Hepatocyte (in vitro differentiated cells): ENCODE results near the gene CUTA. TPM values are rescaled to one million over a fixed set of nuclear protein-coding genes. Genes with fewer than 3 reads are reported as not detected.

Experiments
- DNase-seq: peaks from one replicate; pipeline ENCODE4 v3.0.0-alpha.2; 2016; ENCODE audit warnings: low spot score
- H2AFZ ChIP-seq: fragments of 200-600 bp; sonication (generic); 2 replicates; pipeline ENCODE4 v1.6.0; 2016; ENCODE audit warnings: antibody characterized with exemption, mild to moderate bottlenecking
- H3K27ac ChIP-seq: fragments of 200-600 bp; sonication (generic); 2 replicates; pipeline ENCODE4 v1.5.1; 2016; ENCODE audit warnings: mild to moderate bottlenecking
- H3K27me3 ChIP-seq: fragments of 200-600 bp; sonication (generic); 2 replicates; pipeline ENCODE4 v1.6.1; 2016
- H3K36me3 ChIP-seq: fragments of 200-600 bp; sonication (generic); replicated peaks from 2 replicates; pipeline ENCODE4 v1.5.1; 2016; ENCODE audit warnings: low read depth; ENCODE audit not compliant: insufficient read depth
- H3K4me1 ChIP-seq: fragments of 200-600 bp; sonication (generic); 2 replicates; pipeline ENCODE4 v1.5.1; 2016; ENCODE audit warnings: mild to moderate bottlenecking, moderate library complexity; ENCODE audit not compliant: insufficient read depth
- H3K4me2 ChIP-seq: fragments of 200-600 bp; sonication (generic); 2 replicates; pipeline ENCODE4 v1.6.0; 2016
- H3K4me3 ChIP-seq: fragments of 200-600 bp; sonication (generic); 2 replicates; pipeline ENCODE4 v1.5.1; 2016; ENCODE audit warnings: mild to moderate bottlenecking
- H3K79me2 ChIP-seq: fragments of 200-600 bp; sonication (generic); 2 replicates; pipeline ENCODE4 v1.6.0; 2017; ENCODE audit warnings: mild to moderate bottlenecking
- H3K9me2 ChIP-seq: fragments of 200-600 bp; sonication (generic); replicated peaks from 2 replicates; pipeline ENCODE4 v1.6.0; 2017; ENCODE audit warnings: mild to moderate bottlenecking; ENCODE audit not compliant: insufficient read depth
- H3K9me3 ChIP-seq: fragments of 200-600 bp; sonication (generic); 2 replicates; pipeline ENCODE4 v1.5.1; 2016; ENCODE audit warnings: low read depth, mild to moderate bottlenecking
- H4K20me1 ChIP-seq: fragments of 200-600 bp; sonication (generic); 2 replicates; pipeline ENCODE4 v1.6.0; 2016; ENCODE audit warnings: mild to moderate bottlenecking; ENCODE audit not compliant: insufficient read depth, poor library complexity, severe bottlenecking
- EZH2 ChIP-seq: fragments of 200-600 bp; sonication (generic); IDR thresholded peaks from 2 replicates; pipeline ENCODE4 v1.6.1; 2016; ENCODE audit warnings: antibody characterized with exemption, mild to moderate bottlenecking, borderline replicate concordance
- EZH2phosphoT487 ChIP-seq: fragments of 200-600 bp; sonication (generic); IDR thresholded peaks from one replicate; pipeline ENCODE4 v1.6.1; 2018; ENCODE audit warnings: antibody characterized with exemption, mild to moderate bottlenecking, low read depth, moderate library complexity; ENCODE audit not compliant: unreplicated experiment, severe bottlenecking
- WGBS: methylation state at CpG from one replicate; pipeline ENCODE4 v1.1.6; 2016; ENCODE audit warnings: low lambda C conversion rate; ENCODE audit errors: missing lambda C conversion rate; 5-methylcytosine and 5-hydroxymethylcytosine counted together
- polyA plus RNA-seq: library from polyadenylated mRNA; unstranded; fragments of >200 nt; fragmentation: Nextera tagmentation; extraction: Ambion mirVana; gene quantifications from 2 replicates; pipeline ENCODE4 v1.2.1, GENCODE V29; 2016
- total RNA-seq: library from RNA; depleted of rRNA; stranded (reverse); fragments of >200 nt; gene quantifications from 2 replicates; pipeline ENCODE4 v1.2.3, GENCODE V29; 2014
- TF ChIP-seq, protein P1 (sequence below): fragments of 200-600 bp; sonication (generic); IDR thresholded peaks from 2 replicates; pipeline ENCODE4 v1.5.1; 2016; ENCODE audit warnings: antibody characterized with exemption, mild to moderate bottlenecking; ENCODE audit not compliant: poor library complexity

The CUTA gene
- total and polyA plus RNA-seq, 2 experiments from 2014 or later = 121 to 349 TPM

DNA sequence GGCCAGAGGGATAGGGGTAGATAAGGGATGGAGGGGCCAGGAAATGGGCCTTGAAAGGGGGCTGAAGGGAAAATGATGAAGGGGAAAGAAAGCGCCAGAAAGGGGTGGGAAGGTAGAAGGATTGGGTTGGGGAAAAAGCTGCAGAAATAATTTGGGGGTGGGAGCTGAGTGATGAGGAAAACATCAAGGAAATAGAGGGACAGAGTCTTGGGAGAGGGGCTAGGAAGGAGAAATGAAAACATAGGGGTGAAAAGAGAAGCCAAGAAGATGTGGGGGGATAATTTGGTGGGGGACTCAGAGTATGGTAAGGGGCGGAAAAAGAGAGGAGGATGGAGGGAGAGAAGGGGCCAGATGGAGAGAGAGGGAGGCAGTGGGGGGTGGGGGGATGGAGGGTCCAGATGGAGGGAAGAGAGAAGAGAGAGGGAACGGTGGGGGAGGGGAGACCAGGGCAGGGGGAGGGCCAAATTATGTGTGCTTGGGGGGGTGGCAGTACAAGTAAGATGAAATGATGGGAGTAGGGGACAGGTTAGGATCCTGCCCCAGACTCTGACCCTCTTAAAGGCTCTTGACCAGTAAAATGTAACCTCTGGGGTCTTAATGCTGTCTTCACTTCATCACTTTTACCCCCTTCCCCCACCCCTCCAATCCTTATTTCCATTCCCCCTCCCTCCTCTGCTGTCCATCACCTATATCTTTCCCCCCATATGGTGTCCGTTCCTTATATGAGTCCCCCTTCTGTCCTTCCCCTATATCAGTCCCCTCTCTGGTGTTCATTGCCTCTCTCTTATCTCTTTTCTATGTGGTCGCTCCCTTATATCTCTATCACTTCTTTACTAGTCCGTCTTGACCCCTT, 2.8 kb upstream of the CUTA start:
- Histone ChIP-seq H3K4me2 (peak overlapping the region; percentile 75), H3K9me3 (no peaks in the 10 kb centered on the region), H3K36me3 (no peaks in the 10 kb centered on the region), H3K4me3 (peak overlapping the region; percentile 17), H3K27ac (peak overlapping the region; percentile 96), H3K79me2 (peaks cover 44% of the 10 kb centered on the region), H4K20me1 (peaks cover 3% of the 10 kb centered on the region), H3K4me1 (peaks cover 35% of the 10 kb centered on the region), H3K27me3 (no peaks in the 10 kb centered on the region), H3K9me2 (no peaks in the 10 kb centered on the region), H2AFZ (no peak overlapping the region)
- TF ChIP-seq EZH2 (no peak), EZH2phosphoT487 (no peak)
- TF ChIP-seq, protein P1, sequence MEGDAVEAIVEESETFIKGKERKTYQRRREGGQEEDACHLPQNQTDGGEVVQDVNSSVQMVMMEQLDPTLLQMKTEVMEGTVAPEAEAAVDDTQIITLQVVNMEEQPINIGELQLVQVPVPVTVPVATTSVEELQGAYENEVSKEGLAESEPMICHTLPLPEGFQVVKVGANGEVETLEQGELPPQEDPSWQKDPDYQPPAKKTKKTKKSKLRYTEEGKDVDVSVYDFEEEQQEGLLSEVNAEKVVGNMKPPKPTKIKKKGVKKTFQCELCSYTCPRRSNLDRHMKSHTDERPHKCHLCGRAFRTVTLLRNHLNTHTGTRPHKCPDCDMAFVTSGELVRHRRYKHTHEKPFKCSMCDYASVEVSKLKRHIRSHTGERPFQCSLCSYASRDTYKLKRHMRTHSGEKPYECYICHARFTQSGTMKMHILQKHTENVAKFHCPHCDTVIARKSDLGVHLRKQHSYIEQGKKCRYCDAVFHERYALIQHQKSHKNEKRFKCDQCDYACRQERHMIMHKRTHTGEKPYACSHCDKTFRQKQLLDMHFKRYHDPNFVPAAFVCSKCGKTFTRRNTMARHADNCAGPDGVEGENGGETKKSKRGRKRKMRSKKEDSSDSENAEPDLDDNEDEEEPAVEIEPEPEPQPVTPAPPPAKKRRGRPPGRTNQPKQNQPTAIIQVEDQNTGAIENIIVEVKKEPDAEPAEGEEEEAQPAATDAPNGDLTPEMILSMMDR = no peak
- 39% methylated on average over 4 of the region's 6 CpGs for WGBS
- no peak for DNase-seq

DNA sequence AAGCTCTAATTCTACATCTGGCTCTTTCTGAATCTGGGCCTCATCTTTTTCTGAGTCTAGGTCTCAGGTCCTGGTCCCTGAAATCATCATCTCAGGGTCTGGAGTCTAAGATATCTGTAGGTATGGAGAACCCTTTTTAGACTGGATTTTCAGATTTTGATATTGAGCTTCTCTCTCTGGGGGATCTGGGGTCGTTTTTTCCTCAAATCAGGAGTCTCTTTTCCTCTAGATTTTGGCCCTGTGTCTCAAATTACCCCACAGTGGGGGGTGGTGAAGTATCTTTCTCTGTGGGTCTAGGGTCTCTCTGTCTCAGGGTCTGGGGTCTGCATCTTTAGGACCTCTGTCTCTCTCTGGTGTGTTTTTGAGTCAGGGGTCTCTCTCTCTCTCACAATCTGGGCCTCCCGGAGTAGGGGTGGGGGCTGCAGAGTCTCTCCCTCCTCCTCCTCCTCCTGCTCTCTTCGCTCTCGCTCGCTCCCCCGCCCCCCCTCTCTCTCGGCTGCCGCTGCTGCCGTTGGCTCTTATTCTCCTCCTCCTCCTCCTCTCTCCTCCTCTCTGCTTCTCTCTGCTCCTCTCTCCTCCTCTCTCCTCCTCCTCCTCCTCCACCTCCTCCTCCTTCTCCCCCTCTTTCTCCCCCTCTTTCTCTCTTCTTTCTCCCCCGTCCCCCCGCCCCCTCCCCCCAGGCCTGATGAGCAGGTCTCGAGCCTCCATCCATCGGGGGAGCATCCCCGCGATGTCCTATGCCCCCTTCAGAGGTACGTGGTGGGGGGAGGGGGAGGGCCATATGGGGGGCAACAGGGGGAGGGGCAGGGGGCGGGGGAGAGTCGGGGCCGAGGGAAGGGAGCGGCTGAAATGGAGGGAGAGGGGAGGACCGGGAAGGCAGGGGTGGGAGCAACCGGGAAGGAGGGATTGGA, 1.9 kb upstream of the CUTA start, which contains the start of gene SYNGAP1:
TSS of gene SYNGAP1 (plus strand) at position 486 of the 911 bp plus-strand sequence. CDS start at position 686, 200 bp downstream.
- Histone ChIP-seq H3K79me2 (peaks cover 53% of the 10 kb centered on the region), H4K20me1 (peaks cover 3% of the 10 kb centered on the region), H3K9me3 (no peaks in the 10 kb centered on the region), H3K4me1 (peaks cover 32% of the 10 kb centered on the region), H3K36me3 (no peaks in the 10 kb centered on the region), H3K9me2 (no peaks in the 10 kb centered on the region), H2AFZ (peak within 1 kb of the TSS; percentile 62), H3K4me3 (peak within 1 kb of the TSS; percentile 17), H3K27ac (peak within 1 kb of the TSS; percentile 96), H3K27me3 (no peaks in the 10 kb centered on the region), H3K4me2 (peak within 1 kb of the TSS; percentile 75)
- DNase-seq = peak; percentile 75
- WGBS = 17% methylated on average over 2 of the region's 22 CpGs
- no peak for TF ChIP-seq EZH2phosphoT487
- TF ChIP-seq EZH2 = no peak
- TF ChIP-seq, protein P1 = no peak

DNA sequence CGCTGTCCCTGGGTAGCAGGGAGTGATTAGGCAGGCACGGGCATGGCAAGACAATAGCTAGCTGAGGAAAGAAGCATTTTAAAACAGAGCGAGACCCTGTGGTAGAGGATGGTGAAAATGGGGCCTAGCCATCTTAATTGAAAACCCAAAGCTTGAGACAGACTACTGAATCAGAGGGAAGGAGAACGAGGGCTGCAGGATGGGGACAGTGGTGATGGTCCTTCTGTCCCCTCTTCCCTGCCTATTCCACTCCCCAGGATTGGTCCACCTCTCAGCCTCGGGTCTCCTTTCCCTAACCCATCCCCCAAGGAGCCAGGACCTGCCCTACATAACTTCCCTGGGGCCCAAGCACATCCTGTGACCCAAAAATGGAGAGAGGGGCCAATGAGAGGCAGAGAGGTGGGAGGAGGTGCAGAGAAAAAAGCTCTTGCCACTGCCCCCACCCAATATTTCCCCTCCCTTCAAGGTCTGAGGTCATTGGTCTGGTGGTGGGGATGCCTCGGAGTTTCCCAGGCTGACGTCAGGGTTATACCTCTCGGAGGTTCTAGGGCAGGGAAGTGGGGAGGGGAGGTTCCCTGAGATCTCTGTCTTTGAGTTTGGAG, 884 bp upstream of the CUTA start:
- H3K9me2 ChIP-seq = no peaks in the 10 kb centered on the region
- TF ChIP-seq EZH2phosphoT487 = no peak
- TF ChIP-seq, protein P1 = no peak
- TF ChIP-seq EZH2 = no peak
- H3K27ac ChIP-seq = peak overlapping the region; percentile 96
- peak overlapping the region; percentile 1 for H3K4me3 ChIP-seq
- peak overlapping the region; percentile 9 for H2AFZ ChIP-seq
- peak overlapping the region; percentile 75 for H3K4me2 ChIP-seq
- 29% methylated on average over 8 of the region's 8 CpGs for WGBS
- peaks cover 25% of the 10 kb centered on the region for H3K4me1 ChIP-seq
- no peak for DNase-seq
- H3K79me2 ChIP-seq = peaks cover 48% of the 10 kb centered on the region
- no peaks in the 10 kb centered on the region for H3K9me3 ChIP-seq
- H3K36me3 ChIP-seq = no peaks in the 10 kb centered on the region
- no peaks in the 10 kb centered on the region for H3K27me3 ChIP-seq
- peaks cover 3% of the 10 kb centered on the region for H4K20me1 ChIP-seq
